Fibroblast of skin of scalp (primary cell): ENCODE data around the gene TUT7.
"Not testable (repeated sequence)": the region's sequence is repeated elsewhere in the genome, so short reads cannot be mapped to it uniquely, and the experiment has no call there.

Source experiments
- DNase-seq: peaks from one replicate; pipeline ENCODE4 v3.0.0-alpha.2; 2013

The TUT7 gene

DNA sequence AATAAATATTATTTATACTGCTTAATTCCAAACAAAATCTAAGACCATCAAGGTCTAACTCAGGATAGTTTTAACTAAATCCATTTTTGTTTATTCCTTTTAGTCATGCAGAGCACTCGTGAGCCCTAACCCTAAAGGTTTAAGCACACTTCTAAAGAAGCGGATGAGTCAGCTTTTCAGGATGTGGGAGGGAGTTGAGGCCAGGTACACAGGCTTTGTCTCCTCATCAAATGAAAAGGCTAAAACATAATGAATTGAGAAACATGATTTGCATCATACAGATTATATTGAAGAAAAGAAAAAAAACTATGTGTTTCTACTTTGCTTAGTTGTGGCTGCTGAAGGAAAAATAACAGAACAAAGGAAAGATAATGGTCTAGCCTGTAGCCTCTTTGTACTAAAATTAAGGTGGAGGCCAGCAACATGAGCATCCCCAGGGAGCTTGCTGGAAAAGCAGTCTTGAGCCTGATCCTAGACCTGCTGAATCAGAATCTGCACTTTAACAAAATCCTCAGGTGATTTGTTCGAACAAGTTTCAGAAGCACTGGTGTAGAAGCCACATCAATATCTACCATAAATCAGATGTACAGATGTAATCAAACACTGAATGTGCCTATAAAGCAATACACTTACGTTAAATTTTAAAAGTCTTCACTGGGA lies 50.8 kb downstream of the TUT7 start:
- DNase-seq, result no peak

GRCh38 chr9:86301686-86302085 lies 52.5 kb downstream of the TUT7 start:
- no peak for DNase-seq

- DNase-seq, result no peak
Observed at GRCh38 chr9:86300701-86301100, 53.5 kb downstream of the TUT7 start.

- DNase-seq, result no peak
Observed at GRCh38 chr9:86298873-86299272, 55.3 kb downstream of the TUT7 start.

GRCh38 chr9:86290341-86290740 lies 63.9 kb downstream of the TUT7 start:
- DNase-seq, result not testable (repeated sequence)

GRCh38 chr9:86288499-86289198 lies 65.6 kb downstream of the TUT7 start:
- DNase-seq, result no peak

GRCh38 chr9:86287013-86287412 lies 67.2 kb downstream of the TUT7 start:
- DNase-seq, result peak; percentile 69

DNA sequence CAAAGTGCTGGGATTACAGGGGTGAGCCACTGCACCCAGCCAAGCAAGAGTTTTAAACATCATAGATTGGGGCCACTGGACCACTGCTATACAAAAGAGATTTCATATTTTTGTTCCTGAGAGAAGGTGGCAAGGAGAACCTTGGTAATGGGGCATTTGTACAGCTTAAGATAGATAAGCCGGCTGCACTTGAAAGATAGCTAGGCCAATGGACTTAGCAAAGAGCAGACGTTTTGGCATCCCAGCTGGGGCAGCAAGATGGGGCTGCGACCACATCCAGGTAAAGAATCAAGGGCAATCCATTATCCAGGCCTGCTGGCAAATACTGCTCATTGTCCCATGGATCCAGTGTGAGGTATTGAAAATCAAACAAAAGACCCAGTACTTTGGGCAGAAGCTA lies 67.9 kb downstream of the TUT7 start:
- DNase-seq, result no peak

GRCh38 chr9:86285261-86285660 lies 68.9 kb downstream of the TUT7 start:
- DNase-seq, result no peak

DNA sequence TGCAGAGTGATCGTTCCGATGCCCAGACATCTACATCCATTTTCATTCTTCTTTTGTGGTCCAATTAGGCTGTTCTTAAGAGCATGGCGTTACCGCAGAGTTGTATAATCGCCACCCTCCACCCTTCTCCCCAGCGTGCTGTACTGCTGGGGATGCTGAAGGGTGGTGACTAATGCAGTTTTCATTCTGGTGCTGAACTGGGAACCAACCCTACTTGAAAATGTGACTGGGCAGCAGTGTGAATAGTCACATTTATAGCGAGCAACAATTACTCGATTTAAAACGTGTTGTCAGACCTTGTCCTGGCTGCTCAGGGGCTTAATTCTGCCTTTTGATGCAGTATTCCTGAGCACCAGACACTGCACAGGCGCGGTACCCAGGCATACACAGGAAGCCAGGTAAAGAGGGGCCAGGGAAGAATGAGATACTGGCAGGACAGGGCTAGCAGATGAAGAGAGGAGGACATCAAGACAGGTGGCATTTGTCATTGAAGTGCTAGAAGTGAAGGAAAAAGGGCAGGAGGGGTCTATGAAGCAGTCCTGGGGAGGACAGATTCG lies 71.2 kb downstream of the TUT7 start:
- DNase-seq, result peak; percentile 78

DNA sequence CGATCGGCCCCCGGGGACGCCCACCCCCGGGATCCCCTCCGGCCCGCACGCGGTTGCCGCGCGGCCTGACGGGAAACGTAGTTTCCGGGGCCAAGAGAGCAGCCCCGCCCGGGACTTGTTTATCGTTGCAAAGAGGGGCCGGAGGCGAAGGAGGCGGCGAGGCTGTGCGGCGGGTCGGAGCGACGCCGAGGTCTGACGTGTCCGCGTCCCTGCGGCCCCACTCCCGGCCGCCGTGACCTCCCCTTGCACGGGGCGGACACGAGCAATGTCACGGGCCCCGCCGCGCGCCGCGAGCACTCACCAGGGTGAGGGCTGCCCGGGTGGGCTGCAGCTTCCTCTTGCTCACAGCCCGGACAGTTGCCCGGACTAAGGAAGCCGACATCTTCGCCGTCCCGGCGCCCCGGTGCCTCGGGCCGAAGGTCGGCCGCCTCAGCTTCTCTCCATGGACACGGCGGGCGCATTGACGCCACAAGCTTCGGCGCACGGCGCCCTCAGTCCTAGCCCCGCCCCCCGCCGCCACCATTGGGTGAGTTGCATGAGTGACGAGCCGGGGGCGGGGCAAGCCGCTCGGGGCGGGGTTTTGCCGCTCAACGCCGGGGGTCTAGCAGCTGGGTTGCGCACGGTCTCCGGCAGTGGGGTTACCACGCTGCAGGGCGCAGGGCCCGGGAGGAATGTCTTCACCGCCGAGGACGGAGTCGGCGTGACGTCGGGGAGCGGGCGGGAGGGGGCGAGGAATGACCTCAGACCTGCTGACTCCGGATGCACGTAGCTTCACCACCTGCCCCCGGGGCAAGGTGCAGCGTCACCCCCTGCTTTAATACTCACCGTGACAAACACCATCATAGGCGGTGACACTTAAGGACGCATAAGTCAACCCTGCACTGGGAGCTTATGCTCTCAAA lies 71.9 kb downstream of the TUT7 start, which contains the start of gene ISCA1:
Gene ISCA1, minus strand, starts transcription at position 462 of the 902 bp plus-strand sequence. Its CDS starts 80 bp downstream, at position 382.
- DNase-seq, result peak; percentile 93

- DNase-seq, result no peak
Observed at GRCh38 chr9:86281593-86282076, 72.6 kb downstream of the TUT7 start.

GRCh38 chr9:86280580-86280979 lies 73.6 kb downstream of the TUT7 start:
- no peak for DNase-seq

GRCh38 chr9:86279839-86280238 lies 74.4 kb downstream of the TUT7 start:
- no peak for DNase-seq

- DNase-seq, result no peak
Observed at GRCh38 chr9:86277072-86277471, 77.1 kb downstream of the TUT7 start.

DNA sequence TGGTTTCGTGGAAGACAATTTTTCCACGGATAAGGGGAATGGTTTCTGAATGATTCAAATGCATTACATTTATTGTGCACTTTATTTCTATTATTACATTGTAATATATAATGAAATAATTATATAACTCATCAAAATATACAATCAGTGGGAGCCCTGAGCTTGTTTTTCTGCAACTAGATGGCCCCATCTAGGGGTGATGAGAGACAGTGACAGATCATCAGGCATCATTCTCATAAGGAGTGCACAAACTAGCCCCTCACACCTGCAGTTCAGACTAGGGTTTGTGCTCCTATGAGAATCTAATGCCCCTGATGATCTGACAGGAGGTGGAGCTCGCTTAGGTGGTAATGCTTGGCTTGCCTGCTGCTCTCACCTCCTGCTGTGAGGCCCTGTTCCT lies 78.2 kb downstream of the TUT7 start:
- peak; percentile 9 for DNase-seq

DNA sequence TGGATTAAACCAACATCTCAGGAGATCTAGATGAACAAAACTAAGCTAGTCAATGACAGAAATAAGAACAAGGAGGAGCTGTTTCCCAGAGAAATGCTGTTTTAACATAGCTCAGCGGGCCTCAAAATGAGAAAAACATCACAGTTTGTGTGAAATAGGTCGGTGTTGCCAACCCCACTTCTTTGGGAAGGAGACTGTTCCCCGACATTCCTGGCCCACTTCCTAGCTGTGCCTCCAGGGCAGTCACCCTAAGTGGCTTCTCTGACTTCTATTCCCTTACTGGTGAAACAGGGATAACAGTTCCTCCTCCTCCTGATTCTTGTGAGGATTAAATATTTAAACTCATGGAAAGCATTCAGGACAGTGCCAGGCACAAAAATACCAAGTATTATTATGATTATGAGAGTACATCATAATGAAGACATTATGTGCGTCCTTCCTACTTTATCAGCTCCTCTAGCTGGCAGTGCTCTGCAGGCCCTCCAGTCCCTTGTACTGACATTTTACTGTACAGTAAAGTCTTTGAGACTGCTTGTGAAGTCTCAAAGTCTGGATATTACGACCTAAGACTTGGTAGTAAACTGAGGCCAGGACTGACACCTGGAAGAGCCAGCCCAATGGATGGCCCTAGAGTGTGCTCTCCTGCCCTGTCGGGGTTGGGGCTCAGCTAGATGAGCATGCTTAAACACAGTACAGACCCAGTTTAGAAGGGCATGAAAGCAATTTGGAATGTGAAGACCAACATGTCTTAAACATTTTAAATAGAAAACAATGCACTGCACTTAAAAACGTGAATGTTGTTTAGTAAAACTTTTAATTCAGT lies 79.2 kb downstream of the TUT7 start:
- DNase-seq, result no peak

- DNase-seq, result no peak
Observed at GRCh38 chr9:86272221-86272620, 82.0 kb downstream of the TUT7 start.

DNA sequence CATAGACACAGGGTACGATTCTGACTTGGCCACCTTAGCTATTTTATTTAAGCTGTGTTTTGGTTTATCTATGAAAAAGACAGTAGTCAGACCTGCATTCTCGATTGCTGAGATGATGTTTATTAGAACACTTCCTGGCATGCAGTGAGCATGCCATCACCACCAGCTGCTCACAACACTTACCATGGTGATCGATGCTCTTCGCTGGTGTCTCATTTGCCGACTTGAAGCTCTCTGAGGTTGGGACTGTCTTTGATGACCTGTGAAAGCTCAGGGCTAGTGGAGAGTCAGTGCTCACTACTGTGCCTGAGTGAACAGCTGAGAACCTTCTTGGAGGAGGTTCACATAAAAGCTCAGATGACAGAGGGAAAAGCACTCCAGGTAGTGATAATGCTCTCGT lies 90.3 kb downstream of the TUT7 start:
- DNase-seq, result no peak

DNA sequence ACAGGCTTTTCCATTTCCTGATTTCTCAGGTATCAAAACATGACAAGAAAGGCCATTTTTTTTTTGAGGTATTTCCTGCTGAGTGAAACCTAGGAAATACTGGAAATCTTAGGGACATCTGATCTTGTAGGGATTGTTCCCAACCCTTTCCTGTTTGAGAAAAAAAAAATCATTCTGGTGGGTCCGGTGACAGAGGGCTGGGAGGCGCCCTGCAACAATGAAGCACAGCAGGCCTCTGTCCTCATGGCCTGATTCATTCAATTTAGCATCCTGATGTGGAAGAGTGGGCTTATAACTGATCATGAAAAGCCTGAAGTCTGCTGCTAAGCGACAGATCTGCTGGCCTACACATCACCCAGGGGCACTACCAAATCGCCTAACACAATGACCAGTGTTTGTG lies 91.7 kb downstream of the TUT7 start:
- no peak for DNase-seq

DNA sequence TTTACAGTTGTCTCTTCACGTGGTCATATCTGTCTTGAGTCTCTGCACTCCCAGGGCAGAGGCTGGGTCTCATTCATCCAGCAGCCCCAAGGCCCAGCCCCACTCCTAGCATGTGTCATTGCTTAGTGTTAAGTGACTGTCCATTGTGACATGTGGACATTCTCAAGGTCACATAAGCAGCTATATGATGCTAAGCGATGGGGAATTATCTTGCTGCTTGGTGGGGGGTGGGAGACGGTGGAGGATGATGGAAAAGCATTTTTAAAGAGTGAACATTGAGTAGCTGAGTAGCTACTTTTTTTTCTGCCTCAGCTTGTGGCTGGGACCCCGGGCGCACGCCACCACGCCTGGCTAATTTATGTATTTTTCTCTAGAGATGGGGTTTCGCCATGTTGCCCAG lies 94.7 kb downstream of the TUT7 start, which contains the start of gene C9orf153:
Gene C9orf153, minus strand, starts transcription at position 101 of the 400 bp plus-strand sequence. CDS start 30,054 bp downstream, outside the sequence.
- DNase-seq, result no peak

GRCh38 chr9:86257391-86257790 lies 96.8 kb downstream of the TUT7 start:
- no peak for DNase-seq
